GM18508 (cell line): ENCODE results near the gene IRGC.

Source experiments
- ATAC-seq: cut with Tn5 transposase; IDR thresholded peaks from one replicate; pipeline ENCODE4 v1.9.1; 2021; ENCODE audit warnings: moderate number of reproducible peaks; ENCODE audit not compliant: insufficient read depth, unreplicated experiment

The IRGC gene

DNA sequence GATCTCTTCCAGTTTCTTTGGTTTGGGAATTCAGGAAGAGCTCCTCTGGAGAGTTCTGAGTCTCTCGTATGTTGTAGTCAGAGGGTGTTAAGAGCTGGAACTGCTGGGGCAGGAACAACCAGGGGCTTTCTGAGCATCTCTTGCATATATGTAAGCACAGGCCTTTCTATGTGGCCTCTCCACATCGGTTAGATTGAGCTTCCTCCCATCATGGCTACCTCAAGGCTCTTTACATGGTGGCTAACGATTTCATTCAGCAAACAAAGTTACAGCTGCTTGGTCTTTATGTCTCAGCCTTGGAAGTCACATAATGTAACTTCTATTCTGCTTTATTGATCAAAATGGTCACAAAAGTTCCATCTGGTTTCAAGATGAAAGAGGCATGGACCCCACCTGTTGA lies 25.4 kb upstream of the IRGC start:
- ATAC-seq = no peak

DNA sequence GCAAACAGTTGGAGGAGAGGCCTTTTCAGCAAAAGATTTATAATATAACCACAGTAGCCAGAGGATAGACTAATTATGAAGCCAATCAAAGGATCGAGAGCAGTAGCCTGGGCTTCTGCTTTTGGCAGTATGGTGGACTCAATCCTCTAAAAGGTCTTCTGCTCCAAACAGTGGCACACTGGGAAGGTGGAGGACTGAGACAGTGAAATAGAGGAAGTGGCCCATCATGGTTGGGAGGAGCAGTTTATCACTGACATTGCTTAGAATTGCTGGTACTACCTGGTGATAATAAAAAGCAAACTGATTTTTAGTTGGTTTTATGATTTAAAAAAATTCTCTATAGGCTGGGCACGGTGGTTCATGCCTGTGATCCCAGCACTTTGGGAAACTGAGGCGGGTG lies 25.0 kb upstream of the IRGC start:
- no peak for ATAC-seq

DNA sequence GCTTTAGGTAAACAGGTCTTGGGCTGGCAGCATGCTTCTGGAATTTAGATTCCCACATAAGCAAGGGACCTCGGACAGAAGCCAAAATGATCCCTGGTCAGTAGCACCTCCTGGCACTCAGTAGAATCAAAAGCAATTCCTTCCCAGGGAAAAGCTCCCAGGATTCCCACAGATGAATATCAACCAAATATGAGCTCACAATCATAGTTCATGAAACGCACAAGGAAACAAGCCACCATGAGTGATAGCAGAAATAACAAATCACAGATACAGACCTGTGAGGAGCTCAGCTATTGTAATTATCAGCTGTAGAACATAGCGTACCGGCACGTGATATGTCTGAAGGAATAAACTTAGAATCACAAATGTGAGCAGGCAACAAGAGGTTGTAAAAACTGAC lies 24.1 kb upstream of the IRGC start:
- ATAC-seq = no peak

DNA sequence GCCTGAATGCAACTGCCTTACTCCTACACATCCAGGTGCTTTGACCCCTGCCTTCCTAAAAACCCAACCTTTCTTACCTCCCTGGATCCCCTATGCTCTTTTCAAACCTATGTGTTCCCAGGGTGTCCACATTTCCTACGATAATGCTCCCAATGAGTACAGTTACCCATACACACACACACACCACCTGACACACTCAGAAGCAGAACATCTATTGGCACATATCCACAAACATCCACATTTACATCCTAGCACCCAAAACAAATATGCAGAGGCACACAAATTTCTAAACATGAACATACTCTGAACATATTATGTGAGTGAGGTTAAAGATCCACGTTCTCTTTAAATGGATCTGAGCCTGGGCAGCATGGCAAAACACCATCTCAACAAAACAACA lies 23.5 kb upstream of the IRGC start:
- ATAC-seq = no peak

DNA sequence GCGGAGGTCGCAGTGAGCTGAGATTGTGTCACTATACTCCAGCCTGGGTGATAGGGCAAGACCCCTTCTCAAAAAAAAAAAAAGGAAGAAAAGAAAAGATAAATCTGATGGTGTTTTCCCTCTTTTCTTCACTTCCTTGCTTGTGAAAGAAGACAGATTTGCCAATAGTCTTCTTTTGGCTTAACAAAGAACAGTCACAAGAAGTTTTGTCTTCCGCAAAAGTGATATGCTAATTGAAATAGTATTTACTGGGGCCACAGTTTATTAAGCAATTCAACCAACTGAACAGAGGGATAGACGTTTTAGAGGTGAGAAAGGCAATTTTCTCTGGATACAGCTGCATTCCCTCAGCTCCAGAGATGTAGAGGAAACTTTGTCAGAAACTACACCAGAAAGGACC lies 23.0 kb upstream of the IRGC start:
- no peak for ATAC-seq

DNA sequence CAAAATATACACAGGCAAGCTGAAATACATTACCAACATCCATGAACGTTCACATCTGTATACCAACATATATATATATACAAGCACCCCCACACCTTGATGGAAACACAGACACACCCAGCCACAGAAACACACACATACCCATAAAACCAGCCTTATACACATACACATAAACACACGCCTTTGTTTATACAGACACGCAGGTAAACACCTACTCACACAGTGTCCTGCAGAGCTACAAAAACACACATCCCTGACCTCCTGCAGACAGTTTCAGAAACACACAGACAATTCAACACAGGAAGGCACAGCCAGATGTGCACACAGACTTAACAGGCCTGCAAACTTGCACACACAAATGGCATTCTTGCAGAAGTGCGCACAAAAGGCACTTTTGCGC lies 21.3 kb upstream of the IRGC start:
- no peak for ATAC-seq

DNA sequence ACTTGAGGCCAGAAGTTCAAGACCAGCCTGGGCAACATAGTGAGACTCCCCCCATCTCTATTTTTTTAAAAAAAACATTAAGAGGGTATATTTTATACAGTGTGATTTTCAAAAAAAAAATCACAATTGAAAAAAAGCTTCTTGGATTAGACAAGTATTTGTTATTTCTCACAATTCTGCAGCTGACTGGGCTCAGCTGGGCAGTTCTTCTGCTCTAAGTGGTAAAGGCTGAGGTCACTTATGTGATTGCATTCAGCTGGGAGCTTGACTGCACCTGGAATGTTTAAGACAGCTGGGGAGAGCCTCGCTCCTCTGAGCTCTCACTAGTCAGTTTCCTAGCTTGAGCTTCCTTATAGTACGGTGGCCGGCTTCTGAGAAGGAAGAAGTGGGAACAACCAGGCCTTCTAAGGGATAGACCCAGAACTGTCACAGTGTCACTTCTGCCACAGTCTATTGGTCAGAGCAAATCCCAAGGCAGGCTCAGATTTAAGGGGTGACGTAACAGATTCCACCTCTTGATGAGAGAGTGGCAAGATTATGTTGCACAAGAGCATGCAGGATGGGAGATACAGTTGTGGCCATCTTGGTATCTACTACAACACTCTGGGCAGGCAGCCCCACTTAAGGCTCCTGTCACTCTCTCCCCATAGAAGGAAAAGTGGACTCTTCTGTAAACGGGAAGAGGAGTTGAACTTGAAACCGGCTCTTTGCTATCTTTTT lies 19.7 kb upstream of the IRGC start:
- no peak for ATAC-seq

DNA sequence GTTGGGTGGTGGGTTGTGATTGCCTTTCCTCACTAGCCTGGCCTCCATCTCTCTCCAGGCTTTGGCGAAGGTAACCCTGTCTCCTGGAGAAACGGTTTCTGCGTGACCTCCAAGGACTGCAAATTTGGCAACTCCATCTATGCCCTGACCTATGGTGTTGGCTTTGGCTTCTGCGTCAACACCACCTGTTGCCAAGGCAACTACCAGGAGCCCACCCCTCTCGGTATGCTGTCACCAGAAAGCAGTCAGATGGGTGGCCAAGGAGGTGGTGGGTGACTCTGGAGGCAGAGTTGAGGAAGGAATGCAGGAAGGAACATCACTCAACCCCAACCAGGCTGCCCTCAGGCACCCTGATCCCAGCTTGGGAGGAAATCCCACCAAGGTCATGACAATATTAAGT lies 18.6 kb upstream of the IRGC start:
- ATAC-seq = no peak

DNA sequence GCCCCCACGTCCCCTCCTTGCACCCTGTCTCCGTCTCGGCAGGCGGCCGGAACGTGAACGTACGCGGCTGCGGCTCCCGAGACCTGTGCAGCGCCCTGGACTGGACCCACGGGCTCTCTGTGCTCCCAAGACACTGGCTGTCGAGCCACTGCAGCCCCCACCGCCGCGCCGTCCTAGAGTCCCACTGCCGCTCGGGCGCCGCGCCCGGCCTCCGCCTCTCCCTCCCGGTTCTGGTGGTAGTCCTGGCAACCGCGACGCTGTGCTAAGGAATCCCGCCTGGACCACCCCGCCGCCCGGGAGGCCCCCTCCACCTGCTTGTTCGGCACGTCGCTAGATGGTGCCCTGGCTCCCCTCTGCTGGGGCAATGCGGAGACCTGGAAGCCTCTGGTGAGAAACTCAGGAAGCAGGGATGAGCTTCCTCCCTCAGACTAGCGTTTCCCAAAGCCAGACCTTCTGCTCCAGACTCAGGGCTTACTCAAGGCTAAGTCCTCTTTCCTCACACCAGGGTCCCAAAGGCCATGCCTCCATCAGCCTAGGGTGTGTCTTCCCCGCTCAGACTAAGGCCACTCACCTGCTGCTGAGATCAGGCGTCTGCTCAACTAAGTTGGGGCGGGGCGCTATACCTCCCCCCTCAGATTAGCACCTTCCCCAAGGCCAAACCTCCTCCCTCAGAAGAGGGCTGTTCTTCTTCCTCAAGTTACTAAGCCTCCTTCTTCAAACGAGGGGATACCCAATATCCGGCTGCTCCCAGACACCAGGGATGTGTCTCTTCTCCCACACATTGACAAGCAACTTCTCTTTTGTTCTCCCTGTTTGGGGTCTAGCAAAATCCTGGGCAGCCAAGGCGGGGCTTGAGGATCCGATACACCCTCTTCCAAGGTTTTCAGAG lies 16.1 kb upstream of the IRGC start:
- ATAC-seq = no peak

DNA sequence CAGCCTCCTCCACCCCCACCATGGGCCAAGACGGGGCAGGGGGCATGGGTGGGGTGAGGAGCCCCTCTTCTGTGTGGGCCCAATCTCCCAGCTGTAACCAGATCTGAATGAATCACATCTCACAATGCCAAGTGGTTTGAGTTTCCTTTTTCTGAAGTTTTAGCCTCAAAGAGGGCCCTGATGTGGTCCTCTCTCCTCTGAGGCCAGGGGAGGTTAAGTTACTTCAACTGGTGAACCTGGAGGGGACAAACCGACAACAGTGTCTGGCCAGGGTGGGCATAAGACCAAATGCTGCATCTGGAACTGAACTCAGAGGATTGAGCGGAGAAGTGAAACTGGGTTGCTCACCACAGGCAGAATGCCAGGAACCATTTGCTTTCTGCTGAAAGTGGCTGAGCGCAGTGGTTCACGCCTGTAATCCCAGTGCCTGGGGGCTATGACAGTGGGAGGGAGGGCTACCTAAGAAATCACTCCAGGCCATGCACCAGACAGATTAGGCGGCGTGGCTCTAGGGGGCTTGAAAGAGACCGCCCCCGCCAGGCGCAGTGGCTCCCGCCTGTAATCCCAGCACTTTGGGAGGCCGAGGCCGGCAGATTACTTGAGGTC lies 15.4 kb upstream of the IRGC start:
- ATAC-seq = no peak

DNA sequence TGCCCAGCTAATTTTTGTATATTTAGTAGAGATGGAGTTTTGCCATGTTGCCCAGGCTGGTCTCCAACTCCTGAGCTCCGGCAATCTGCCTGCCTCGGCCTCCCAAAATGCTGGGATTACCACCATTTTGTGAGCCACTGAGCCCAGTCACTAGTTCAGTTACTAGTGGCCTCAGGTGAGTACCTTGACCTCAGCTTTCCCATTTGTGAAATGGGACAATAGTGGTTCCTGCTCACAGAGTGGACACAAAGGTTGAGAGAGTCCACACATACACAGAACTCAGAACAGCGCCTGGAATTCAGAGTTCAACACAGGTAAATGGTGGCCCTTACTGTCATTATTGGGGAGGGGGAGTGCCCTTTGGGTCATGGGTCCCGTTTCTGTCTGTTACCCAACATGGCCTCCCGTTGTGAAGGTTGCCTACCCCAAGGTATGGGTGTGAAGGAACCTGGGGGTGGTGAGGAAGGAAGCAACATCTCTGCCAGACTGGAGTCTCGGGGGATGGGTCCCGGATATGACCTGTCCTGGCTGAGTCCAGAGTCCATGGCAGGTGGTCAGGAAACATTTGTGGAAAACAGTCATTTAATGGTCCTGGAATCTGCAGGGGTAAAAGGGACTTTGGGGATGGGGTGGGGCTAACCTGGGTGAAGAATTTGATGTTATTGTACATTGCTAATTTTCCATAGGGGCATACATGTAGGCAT lies 11.7 kb upstream of the IRGC start:
- no peak for ATAC-seq

DNA sequence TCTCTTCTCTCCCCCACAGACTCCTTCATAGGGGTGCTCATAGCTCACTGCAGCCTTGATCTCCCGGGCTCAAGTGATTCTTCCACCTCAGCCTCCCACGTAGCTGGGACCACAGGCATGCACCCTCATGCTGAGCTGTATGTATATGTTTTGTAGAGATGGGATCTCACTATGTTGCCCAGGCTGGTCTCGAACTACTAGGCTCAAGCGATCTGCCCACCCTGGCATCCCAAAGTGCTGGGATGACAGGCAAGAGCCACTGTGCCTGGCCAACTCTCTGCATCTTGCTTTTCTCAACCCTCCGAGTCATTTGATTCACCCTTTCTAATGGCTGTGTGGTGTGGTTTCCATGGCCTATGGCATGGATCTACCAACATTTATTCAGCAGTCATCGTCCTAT lies 10.1 kb upstream of the IRGC start:
- no peak for ATAC-seq

DNA sequence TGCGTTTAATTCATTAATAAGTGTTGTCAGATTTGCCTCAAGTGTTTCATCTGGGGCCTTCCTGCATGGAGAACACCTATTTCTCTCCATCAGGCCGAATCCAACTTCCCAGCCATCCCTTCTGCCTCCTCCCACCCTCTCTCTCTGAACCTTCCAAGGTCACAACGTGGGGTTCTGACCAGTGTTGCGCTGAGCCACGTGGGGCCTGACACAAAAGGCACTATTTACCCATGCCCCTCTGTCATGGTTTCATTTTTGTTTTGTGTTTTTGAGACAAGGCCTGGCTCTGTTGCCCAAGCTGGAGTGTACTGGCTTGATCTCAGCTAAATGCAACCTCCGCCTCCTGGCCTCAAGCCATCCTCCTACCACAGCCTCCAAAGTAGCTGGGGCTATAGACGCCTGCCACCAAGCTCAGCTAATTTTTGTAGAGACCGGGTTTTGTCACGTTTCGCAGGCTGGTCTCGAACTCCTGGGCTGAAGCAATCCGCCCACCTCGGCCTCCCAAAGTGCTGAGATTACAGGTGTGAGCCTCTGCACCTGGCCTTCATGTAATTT lies 8.6 kb upstream of the IRGC start:
- no peak for ATAC-seq

DNA sequence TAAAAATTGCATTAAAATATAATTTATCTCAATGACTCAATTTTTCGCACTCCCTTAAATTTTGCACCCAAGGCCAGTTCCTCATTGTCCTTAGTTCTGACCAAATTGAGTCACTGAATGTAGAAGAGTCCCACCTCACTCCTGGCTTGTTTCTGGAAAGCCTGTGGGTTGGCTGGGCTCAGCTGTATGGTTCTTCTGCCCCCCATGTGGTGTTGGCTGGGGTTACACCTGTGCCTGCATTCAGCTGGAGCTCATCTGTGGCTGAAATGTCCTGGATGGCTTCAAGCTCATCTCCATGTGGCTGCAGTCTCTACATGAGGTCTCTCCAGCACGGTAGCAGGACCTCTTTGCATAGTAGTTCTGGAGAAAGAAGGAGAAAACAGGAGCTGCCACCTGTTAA lies 7.2 kb upstream of the IRGC start:
- no peak for ATAC-seq

DNA sequence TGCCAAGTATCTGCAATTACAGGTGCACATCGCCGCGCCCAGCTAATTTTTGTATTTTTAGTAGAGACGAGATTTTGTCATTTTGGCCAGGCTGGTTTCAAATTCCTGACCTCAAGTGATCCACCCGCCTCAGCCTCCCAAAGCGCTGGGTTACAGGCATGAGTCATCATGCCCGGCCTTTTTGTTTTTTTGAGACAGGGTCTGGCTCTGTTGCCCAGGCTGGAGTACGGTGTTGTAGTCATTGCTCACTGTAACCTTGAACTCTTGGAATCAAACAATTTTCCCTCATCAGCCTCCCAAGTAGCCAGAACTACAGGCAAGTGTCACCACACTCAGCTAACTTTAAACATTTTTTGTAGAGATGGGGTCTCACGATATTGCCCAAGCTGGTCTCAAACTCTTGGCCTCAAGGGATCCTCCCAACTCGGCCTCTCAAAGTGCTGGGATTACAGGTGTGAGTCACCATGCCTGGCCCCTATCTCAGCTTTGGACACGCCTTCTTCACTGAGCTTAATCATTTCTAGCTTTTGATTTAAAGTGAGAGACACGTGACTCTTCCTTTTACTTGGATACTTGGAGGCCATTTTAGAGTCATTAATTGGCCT lies 4.0 kb upstream of the IRGC start:
- ATAC-seq = no peak

DNA sequence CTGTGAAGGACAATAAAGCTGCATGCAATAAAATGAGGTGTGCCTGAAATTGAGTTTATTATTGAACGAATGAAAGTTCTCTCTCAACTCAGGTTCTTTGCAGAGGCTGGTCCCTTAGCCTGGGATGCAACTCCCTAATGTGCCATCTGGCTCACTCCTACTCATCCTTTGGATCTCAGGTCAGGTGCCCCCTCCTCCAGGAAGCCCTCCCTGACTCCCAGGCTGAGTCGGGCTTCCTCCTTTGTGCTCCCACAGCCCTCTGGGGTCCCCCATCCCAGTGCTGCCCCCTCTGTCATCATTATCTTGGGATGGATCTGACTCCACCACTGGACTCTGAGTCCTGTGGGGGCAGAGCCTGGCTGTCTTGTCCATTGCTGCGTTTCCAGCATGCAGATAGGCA lies 2.7 kb upstream of the IRGC start:
- ATAC-seq = no peak

DNA sequence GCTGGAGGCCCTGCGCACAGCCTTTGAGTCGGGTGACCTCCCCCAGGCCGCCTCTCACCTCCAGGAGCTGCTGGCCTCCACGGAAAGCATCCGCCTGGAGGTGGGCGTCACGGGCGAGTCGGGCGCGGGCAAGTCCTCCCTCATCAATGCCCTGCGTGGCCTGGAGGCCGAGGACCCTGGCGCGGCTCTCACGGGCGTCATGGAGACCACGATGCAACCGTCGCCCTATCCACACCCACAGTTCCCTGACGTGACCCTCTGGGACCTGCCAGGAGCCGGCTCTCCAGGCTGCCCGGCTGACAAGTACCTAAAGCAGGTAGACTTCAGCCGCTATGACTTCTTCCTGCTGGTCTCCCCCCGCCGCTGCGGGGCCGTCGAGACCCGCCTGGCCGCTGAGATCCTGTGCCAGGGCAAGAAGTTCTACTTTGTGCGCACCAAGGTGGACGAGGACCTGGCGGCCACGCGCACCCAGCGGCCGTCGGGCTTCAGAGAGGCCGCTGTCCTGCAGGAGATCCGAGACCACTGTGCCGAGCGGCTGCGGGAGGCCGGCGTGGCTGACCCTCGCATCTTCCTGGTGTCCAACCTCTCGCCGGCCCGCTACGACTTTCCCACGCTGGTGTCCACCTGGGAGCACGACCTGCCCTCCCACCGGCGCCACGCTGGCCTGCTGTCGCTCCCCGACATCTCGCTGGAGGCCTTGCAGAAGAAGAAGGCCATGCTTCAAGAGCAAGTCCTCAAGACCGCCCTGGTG lies 2.9 kb downstream of the IRGC start:
- no peak for ATAC-seq

DNA sequence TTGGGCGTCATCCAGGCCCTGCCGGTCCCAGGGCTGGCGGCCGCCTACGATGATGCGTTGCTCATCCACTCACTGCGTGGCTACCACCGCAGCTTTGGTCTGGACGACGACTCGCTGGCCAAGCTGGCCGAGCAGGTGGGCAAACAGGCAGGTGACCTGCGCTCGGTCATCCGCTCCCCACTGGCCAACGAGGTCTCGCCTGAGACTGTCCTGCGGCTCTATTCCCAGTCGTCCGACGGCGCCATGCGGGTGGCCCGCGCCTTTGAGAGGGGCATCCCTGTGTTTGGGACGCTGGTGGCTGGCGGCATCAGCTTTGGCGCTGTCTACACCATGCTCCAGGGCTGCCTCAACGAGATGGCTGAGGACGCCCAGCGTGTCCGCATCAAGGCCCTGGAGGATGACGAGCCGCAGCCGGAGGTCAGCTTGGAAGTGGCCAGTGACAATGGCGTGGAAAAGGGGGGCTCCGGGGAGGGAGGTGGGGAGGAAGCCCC lies 3.5 kb downstream of the IRGC start:
- no peak for ATAC-seq

DNA sequence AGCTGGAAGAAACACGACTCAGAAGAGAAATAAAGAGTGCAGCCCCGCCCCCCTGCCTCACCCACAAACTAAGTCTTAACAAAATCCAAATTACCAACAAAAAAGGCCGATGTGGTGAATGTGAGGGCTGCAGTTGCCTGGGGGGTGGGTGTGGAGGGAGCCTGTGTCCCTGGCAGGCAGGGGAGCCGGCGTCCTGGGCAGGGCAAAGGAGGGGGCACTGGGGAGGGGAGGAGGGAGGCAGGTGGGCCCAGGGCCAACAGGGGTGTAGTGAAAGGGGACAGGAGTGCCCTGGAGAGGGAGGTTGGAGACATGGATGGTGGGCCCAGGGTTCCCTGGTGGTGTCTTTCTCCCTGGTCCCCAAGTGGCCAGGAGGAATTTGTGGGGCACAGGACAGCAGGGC lies 4.0 kb downstream of the IRGC start:
- no peak for ATAC-seq
